Prostate gland (tissue), 2 donors: ENCODE data around the gene SLIT3. TPM values are rescaled to one million over a fixed set of nuclear protein-coding genes. Genes with fewer than 3 reads are reported as not detected.

Experiments used
- DNase-seq: peaks from one replicate; pipeline ENCODE4 v3.0.0-alpha.2; 2019; ENCODE audit warnings: low spot score
- H3K27ac ChIP-seq, 2 donors: fragments of 200-600 bp; sonication (generic); 2 replicates each; pipeline ENCODE4 v1.5.1; 2017 to 2019
- H3K27me3 ChIP-seq: fragments of 200-600 bp; sonication (generic); replicated peaks from 2 replicates; pipeline ENCODE4 v1.5.1; 2019; ENCODE audit not compliant: insufficient read depth
- H3K36me3 ChIP-seq, 2 donors: fragments of 200-600 bp; sonication (generic); 1 replicate in 1 of 2; 2 replicates in 1 of 2; pipeline versions ENCODE4 v1.5.1 to v1.8.1; 2017 to 2019
- H3K4me1 ChIP-seq: fragments of 200-600 bp; sonication (generic); replicated peaks from 2 replicates; pipeline ENCODE4 v1.5.1; 2019
- H3K4me3 ChIP-seq, 2 donors: fragments of 200-600 bp; sonication (generic); 2 replicates each; pipeline ENCODE4 v1.5.1; 2017 to 2019
- H3K9me3 ChIP-seq: fragments of 200-600 bp; sonication (generic); 2 replicates; pipeline ENCODE4 v1.5.1; 2017
- CTCF ChIP-seq, 4 experiments: fragments of 200-600 bp in 2 of 4; fragments of 450-650 bp in 2 of 4; sonication (generic) in 2 of 4; IDR thresholded peaks; 1 replicate in 3 of 4; 2 replicates in 1 of 4; pipeline ENCODE4 v1.5.1; 2016 to 2019; ENCODE audit warnings: antibody characterized with exemption in 4 of 4, mild to moderate bottlenecking in 2 of 4, moderate library complexity in 2 of 4
- POLR2A ChIP-seq: fragments of 450-650 bp; IDR thresholded peaks from one replicate; pipeline ENCODE4 v1.6.1; 2016; ENCODE audit warnings: antibody characterized with exemption, mild to moderate bottlenecking
- POLR2AphosphoS5 ChIP-seq: sonication (generic); formaldehyde crosslinking; IDR thresholded peaks from one replicate; pipeline ENCODE4 v1.6.1; 2017; ENCODE audit warnings: antibody characterized with exemption
- WGBS: methylation state at CpG from one replicate; pipeline ENCODE4 v1.1.5; 2018; 5-methylcytosine and 5-hydroxymethylcytosine counted together
- intact Hi-C: fragments of 100-400 bp; cut with DNase I; formaldehyde crosslinking; loops from one replicate; pipeline ENCODE4 v1.14.2; 2022
- total RNA-seq, 2 donors: library from RNA; depleted of rRNA; stranded (reverse); fragments of >200 nt; gene quantifications; one replicate each; pipeline ENCODE4 v1.1.0, GENCODE V29; 2016

Gene SLIT3
- total RNA-seq, 2 donors from 2014 or later, result 8.3 TPM

GRCh38 chr5:168971100-168971499 lies 329.8 kb downstream of the SLIT3 start:
- H3K4me1 ChIP-seq, result no peaks in the 10 kb centered on the region
- no peaks in the 10 kb centered on the region for H3K36me3 ChIP-seq
- H3K27me3 ChIP-seq, result no peaks in the 10 kb centered on the region
- no peak for DNase-seq
- H3K27ac ChIP-seq, result no peak overlapping the region
- 96% methylated on average over 4 of the region's 4 CpGs for WGBS
- TF ChIP-seq POLR2A (no peak), CTCF (IDR thresholded peaks at IDR 0.05) (no peak), POLR2AphosphoS5 (no peak)
- intact Hi-C loops, result no loop called here
- H3K9me3 ChIP-seq, result no peaks in the 10 kb centered on the region
- no peak overlapping the region for H3K4me3 ChIP-seq

GRCh38 chr5:168969326-168969886 lies 331.5 kb downstream of the SLIT3 start:
- intact Hi-C loops, result no loop called here
- Histone ChIP-seq H3K27me3 (no peaks in the 10 kb centered on the region), H3K4me1 (no peaks in the 10 kb centered on the region), H3K27ac (no peak overlapping the region), H3K9me3 (no peaks in the 10 kb centered on the region), H3K4me3 (no peak overlapping the region), H3K36me3 (no peaks in the 10 kb centered on the region)
- DNase-seq, result no peak
- TF ChIP-seq POLR2AphosphoS5 (no peak), CTCF (IDR thresholded peaks at IDR 0.05) (no peak), POLR2A (no peak)
- 71% methylated on average over 8 of the region's 8 CpGs for WGBS

- Histone ChIP-seq H3K4me1 (no peaks in the 10 kb centered on the region), H3K36me3 (no peaks in the 10 kb centered on the region), H3K27ac (no peak overlapping the region), H3K27me3 (no peaks in the 10 kb centered on the region), H3K4me3 (no peak overlapping the region), H3K9me3 (no peaks in the 10 kb centered on the region)
- DNase-seq, result no peak
- WGBS, result 82% methylated on average over 7 of the region's 7 CpGs
- no peak for TF ChIP-seq POLR2A
- no peak for TF ChIP-seq CTCF (IDR thresholded peaks at IDR 0.05)
- no peak for TF ChIP-seq POLR2AphosphoS5
- intact Hi-C loops, result no loop called here
These were observed 332.9 kb downstream of the SLIT3 start for GRCh38 chr5:168967882-168968620.

- WGBS, result 46% methylated on average over 5 of the region's 5 CpGs
- Histone ChIP-seq H3K27me3 (no peaks in the 10 kb centered on the region), H3K4me1 (no peaks in the 10 kb centered on the region), H3K4me3 (no peak overlapping the region), H3K9me3 (no peaks in the 10 kb centered on the region), H3K36me3 (no peaks in the 10 kb centered on the region), H3K27ac (no peak overlapping the region)
- TF ChIP-seq POLR2AphosphoS5, result no peak
- TF ChIP-seq CTCF (IDR thresholded peaks at IDR 0.05), result no peak
- TF ChIP-seq POLR2A, result no peak
- DNase-seq, result no peak
- intact Hi-C loops, result no loop called here
These were observed 335.3 kb downstream of the SLIT3 start for GRCh38 chr5:168965638-168966037.

GRCh38 chr5:168964182-168964581 lies 336.8 kb downstream of the SLIT3 start:
- intact Hi-C loops, result no loop called here
- H3K9me3 ChIP-seq, result no peaks in the 10 kb centered on the region
- no peak overlapping the region for H3K27ac ChIP-seq
- H3K36me3 ChIP-seq, result no peaks in the 10 kb centered on the region
- H3K27me3 ChIP-seq, result no peaks in the 10 kb centered on the region
- TF ChIP-seq POLR2AphosphoS5 (no peak), CTCF (IDR thresholded peaks at IDR 0.05) (no peak), POLR2A (no peak)
- H3K4me1 ChIP-seq, result no peaks in the 10 kb centered on the region
- 47% methylated on average over 3 of the region's 3 CpGs for WGBS
- DNase-seq, result no peak
- H3K4me3 ChIP-seq, result no peak overlapping the region
